Ovary (tissue), 3 donors: ENCODE results near the gene ALK.

Experiments
- EP300 ChIP-seq: sonication (generic); formaldehyde crosslinking; IDR thresholded peaks from one replicate; pipeline ENCODE4 v1.6.1; 2017; ENCODE audit warnings: antibody characterized with exemption
- POLR2A ChIP-seq: fragments of 450-650 bp; IDR thresholded peaks from one replicate; pipeline ENCODE4 v1.6.1; 2017; ENCODE audit warnings: antibody characterized with exemption, mild to moderate bottlenecking, moderate library complexity
- TF ChIP-seq, protein P1 (sequence below), 3 donors: fragments of 450-650 bp in 2 of 3; fragments of 200-600 bp in 1 of 3; IDR thresholded peaks; one replicate each; pipeline versions ENCODE4 v1.5.1 to v1.8.0; 2016 to 2022; ENCODE audit warnings: antibody characterized with exemption in 3 of 3, mild to moderate bottlenecking in 1 of 3
- donor health status: DM: no; HTN: no; CAD: no.

DNA sequence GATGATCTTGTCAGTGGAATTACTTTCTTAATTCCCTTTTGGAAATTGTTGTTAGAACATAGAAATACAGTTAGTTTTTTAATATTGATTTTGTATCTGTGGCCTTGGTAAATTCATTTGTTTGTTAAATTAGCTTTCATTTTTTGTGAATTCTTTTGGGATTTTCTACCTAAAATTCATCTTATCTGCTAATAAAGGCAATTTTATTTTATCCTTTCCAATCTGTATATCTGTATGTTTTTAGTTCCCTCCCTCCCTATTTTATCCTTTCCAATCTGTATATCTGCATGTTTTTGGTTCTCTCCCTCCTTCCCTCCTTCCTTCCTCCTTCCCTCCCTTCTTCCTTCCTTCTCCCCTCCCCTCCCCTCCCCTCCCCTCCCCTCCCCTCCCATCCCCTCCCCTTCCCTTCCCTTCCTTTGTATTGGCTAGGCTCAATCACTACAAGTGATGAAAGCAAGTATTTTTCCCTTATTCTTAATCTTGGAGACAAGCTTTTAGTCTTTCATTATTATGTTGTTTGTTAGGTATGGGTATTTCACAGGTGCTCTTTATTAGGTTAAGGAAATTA is 244.4 kb downstream of the ALK start:
- TF ChIP-seq, protein P1, sequence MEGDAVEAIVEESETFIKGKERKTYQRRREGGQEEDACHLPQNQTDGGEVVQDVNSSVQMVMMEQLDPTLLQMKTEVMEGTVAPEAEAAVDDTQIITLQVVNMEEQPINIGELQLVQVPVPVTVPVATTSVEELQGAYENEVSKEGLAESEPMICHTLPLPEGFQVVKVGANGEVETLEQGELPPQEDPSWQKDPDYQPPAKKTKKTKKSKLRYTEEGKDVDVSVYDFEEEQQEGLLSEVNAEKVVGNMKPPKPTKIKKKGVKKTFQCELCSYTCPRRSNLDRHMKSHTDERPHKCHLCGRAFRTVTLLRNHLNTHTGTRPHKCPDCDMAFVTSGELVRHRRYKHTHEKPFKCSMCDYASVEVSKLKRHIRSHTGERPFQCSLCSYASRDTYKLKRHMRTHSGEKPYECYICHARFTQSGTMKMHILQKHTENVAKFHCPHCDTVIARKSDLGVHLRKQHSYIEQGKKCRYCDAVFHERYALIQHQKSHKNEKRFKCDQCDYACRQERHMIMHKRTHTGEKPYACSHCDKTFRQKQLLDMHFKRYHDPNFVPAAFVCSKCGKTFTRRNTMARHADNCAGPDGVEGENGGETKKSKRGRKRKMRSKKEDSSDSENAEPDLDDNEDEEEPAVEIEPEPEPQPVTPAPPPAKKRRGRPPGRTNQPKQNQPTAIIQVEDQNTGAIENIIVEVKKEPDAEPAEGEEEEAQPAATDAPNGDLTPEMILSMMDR (IDR thresholded peaks at IDR 0.05), result no peak
- TF ChIP-seq EP300, result no peak
- TF ChIP-seq POLR2A, result no peak
